HepG2 (cell line): Measurements from ENCODE around the gene NME1. TPM values are rescaled to one million over a fixed set of nuclear protein-coding genes. Genes with fewer than 3 reads are reported as not detected.

Experiments used
- ATAC-seq: fragments of 200-7000 bp; cut with Tn5 transposase; 3 replicates; pipeline ENCODE4 v1.9.1; 2020; ENCODE audit warnings: mild to moderate bottlenecking, moderate library complexity
- BruUV-seq: library from RNA; stranded (reverse); fragments of 400-500 nt; replicated peaks from 2 replicates; lab custom pipeline; 2021; lab: Mats Ljungman, UMichigan
- CTCF ChIA-PET: fragments of 300-600 bp; formaldehyde crosslinking; extraction: SDS; loops from one replicate; lab custom pipeline; 2021; ENCODE audit warnings: low total read pairs, inconsistent platforms, low intra/inter-chr PET ratio; lab: Yijun Ruan, JAX
- POLR2A ChIA-PET: fragments of 350-600 bp; sonication (Branson Sonifier 250); formaldehyde crosslinking; loops from one replicate; lab custom pipeline; 2020; ENCODE audit warnings: antibody characterized with exemption, inconsistent platforms; lab: Yijun Ruan, JAX
- DNase-seq: peaks from one replicate; pipeline ENCODE4 v3.0.0-alpha.2; 2015; ENCODE audit warnings: low spot score
- FAIRE-seq: peaks from 3 replicates; lab custom pipeline; 2011; peaks lifted over from hg19 to GRCh38; lab: Jason Lieb, UNC
- H2AFZ ChIP-seq: one replicate; pipeline ENCODE4 v1.6.1; 2011; ENCODE audit warnings: low read length, inconsistent platforms
- H3K27ac ChIP-seq: fragments of 300-600 bp; 3 replicates; pipeline ENCODE4 v1.8.0; 2011; ENCODE audit warnings: mixed run types, mild to moderate bottlenecking, mixed read lengths, low read length, inconsistent platforms; ENCODE audit not compliant: insufficient read depth; ENCODE audit errors: extremely low read length
- H3K27me3 ChIP-seq, 2 experiments: fragments of 200-600 bp in 1 of 2; 2 replicates in 1 of 2; 3 replicates in 1 of 2; pipeline versions ENCODE4 v1.6.0 to v1.8.0; 2011; ENCODE audit warnings: low read length in 2 of 2, mild to moderate bottlenecking in 2 of 2, moderate library complexity in 2 of 2, inconsistent platforms in 1 of 2; ENCODE audit not compliant: insufficient read depth in 2 of 2, control insufficient read depth in 1 of 2
- H3K36me3 ChIP-seq, 2 experiments: fragments of 200-600 bp in 1 of 2; replicated peaks in 1 of 2; 2 replicates in 1 of 2; 3 replicates in 1 of 2; pipeline versions ENCODE4 v1.5.1 to v1.8.0; 2011; ENCODE audit warnings: low read length in 2 of 2, inconsistent platforms in 1 of 2; ENCODE audit not compliant: insufficient read depth in 2 of 2, control insufficient read depth in 1 of 2
- H3K4me1 ChIP-seq: 2 replicates; pipeline ENCODE4 v1.5.1; 2012; ENCODE audit warnings: low read length, inconsistent platforms; ENCODE audit not compliant: insufficient read depth
- H3K4me2 ChIP-seq: 2 replicates; pipeline ENCODE4 v1.6.0; 2011; ENCODE audit warnings: low read depth, low read length, inconsistent platforms
- H3K4me3 ChIP-seq, 3 experiments: fragments of 200-600 bp in 1 of 3; sonication (generic), shearing (Covaris generic) in 1 of 3; replicated peaks in 1 of 3; 2 replicates each; pipeline ENCODE4 v1.5.1; 2011 to 2016; ENCODE audit warnings: low read length in 3 of 3, inconsistent platforms in 2 of 3, low read depth in 2 of 3, mild to moderate bottlenecking in 2 of 3, control low read depth in 1 of 3, mixed read lengths in 1 of 3; ENCODE audit not compliant: insufficient read depth in 1 of 3
- H3K79me2 ChIP-seq: one replicate; pipeline ENCODE4 v1.6.1; 2011; ENCODE audit warnings: low read length, inconsistent platforms; ENCODE audit not compliant: insufficient read depth
- H3K9ac ChIP-seq: 2 replicates; pipeline ENCODE4 v1.6.0; 2011; ENCODE audit warnings: mild to moderate bottlenecking, low read depth, low read length, inconsistent platforms; ENCODE audit not compliant: insufficient read depth
- H3K9me3 ChIP-seq: 2 replicates; pipeline ENCODE4 v1.5.1; 2012; ENCODE audit warnings: mild to moderate bottlenecking, low read length
- H4K20me1 ChIP-seq: 2 replicates; pipeline ENCODE4 v1.6.0; 2011; ENCODE audit warnings: inconsistent platforms, mild to moderate bottlenecking, low read length, moderate library complexity; ENCODE audit not compliant: insufficient read depth
- BRD4 ChIP-seq: sonication (generic); formaldehyde crosslinking; IDR thresholded peaks from 2 replicates; pipeline ENCODE4 v1.4.0; 2020; ENCODE audit warnings: missing genetic modification reagents
- MIXL1 ChIP-seq: IDR thresholded peaks from 2 replicates; pipeline ENCODE4 v1.6.1; 2016
- PAWR ChIP-seq: sonication (generic); formaldehyde crosslinking; IDR thresholded peaks from 2 replicates; pipeline ENCODE4 v1.4.0; 2020; ENCODE audit warnings: missing genetic modification reagents, mild to moderate bottlenecking, borderline replicate concordance
- SAFB2 ChIP-seq: sonication (generic); formaldehyde crosslinking; IDR thresholded peaks from 2 replicates; pipeline ENCODE4 v1.5.1; 2020; ENCODE audit warnings: missing genetic modification reagents, low read depth, mild to moderate bottlenecking, borderline replicate concordance
- YEATS4 ChIP-seq: sonication (generic); formaldehyde crosslinking; IDR thresholded peaks from 2 replicates; pipeline ENCODE4 v1.4.0; 2020; ENCODE audit warnings: missing genetic modification reagents, borderline replicate concordance
- ZNF460 ChIP-seq: sonication (generic); formaldehyde crosslinking; IDR thresholded peaks from 2 replicates; pipeline ENCODE4 v1.5.1; 2020; ENCODE audit warnings: missing genetic modification reagents, mild to moderate bottlenecking, borderline replicate concordance
- ZNF720 ChIP-seq: sonication (generic); formaldehyde crosslinking; IDR thresholded peaks from 2 replicates; pipeline ENCODE4 v1.4.0; 2020; ENCODE audit warnings: missing genetic modification reagents
- ZNF746 ChIP-seq: sonication (generic); formaldehyde crosslinking; IDR thresholded peaks from 2 replicates; pipeline ENCODE4 v1.8.0; 2022; ENCODE audit warnings: mild to moderate bottlenecking, missing genetic modification reagents
- ZNF777 ChIP-seq: sonication (generic); formaldehyde crosslinking; IDR thresholded peaks from 2 replicates; pipeline ENCODE4 v1.4.0; 2020; ENCODE audit warnings: missing genetic modification reagents
- ZNF883 ChIP-seq: sonication (generic); formaldehyde crosslinking; IDR thresholded peaks from 2 replicates; pipeline ENCODE4 v1.5.1; 2020; ENCODE audit warnings: mild to moderate bottlenecking, missing genetic modification reagents; ENCODE audit errors: not compliant biosample characterization
- ZNF891 ChIP-seq: sonication (generic); formaldehyde crosslinking; IDR thresholded peaks from 2 replicates; pipeline ENCODE4 v1.5.0; 2020; ENCODE audit warnings: mild to moderate bottlenecking, missing genetic modification reagents
- ZSCAN25 ChIP-seq: sonication (generic); formaldehyde crosslinking; IDR thresholded peaks from 2 replicates; pipeline ENCODE4 v1.8.0; 2022; ENCODE audit warnings: mild to moderate bottlenecking, missing genetic modification reagents
- WGBS: methylation state at CpG from one replicate; pipeline ENCODE4 v1.1.6; 2017; ENCODE audit warnings: low lambda C conversion rate; 5-methylcytosine and 5-hydroxymethylcytosine counted together
- in situ Hi-C: cut with HindIII; loops from 2 replicates; pipeline ENCODE4 v1.10.0; 2017; ENCODE audit warnings: low pct_unique_long_range_greater_than_20kb; ENCODE audit not compliant: extremely low pct_ligation_motif_present
- intact Hi-C: fragments of 100-400 bp; cut with micrococcal nuclease; formaldehyde crosslinking; loops from one replicate; pipeline ENCODE4 v1.10.0; 2022; ENCODE audit not compliant: unreplicated experiment
- polyA plus RNA-seq, 8 experiments: library from polyadenylated mRNA; depleted of rRNA in 3 of 8; stranded (reverse) in 7 of 8; unstranded in 1 of 8; fragments of >200 nt; fragmentation: Illumina TruSeq in 4 of 8; extraction: Trizol in 4 of 8; gene quantifications; 2 replicates each; pipeline versions ENCODE4 v1.2.1 to v1.2.3, GENCODE V29; 2011 to 2016; ENCODE audit warnings: low read depth in 4 of 8, missing spikeins in 1 of 8, mixed read lengths in 1 of 8; ENCODE audit not compliant: insufficient read depth in 1 of 8
- total RNA-seq, 5 experiments: library from RNA; depleted of rRNA; stranded (reverse); fragments of >200 nt; fragmentation: Illumina TruSeq; extraction: Trizol; gene quantifications; 2 replicates each; pipeline ENCODE4 v1.2.3, GENCODE V29; 2016; ENCODE audit warnings: low read depth in 1 of 5
- TF ChIP-seq, protein P1 (sequence below): sonication (generic); formaldehyde crosslinking; IDR thresholded peaks from 2 replicates; pipeline ENCODE4 v1.4.0; 2020; ENCODE audit warnings: missing genetic modification reagents
- TF ChIP-seq, protein P2 (sequence below): sonication (generic); formaldehyde crosslinking; IDR thresholded peaks from 2 replicates; pipeline ENCODE4 v1.4.0; 2020; ENCODE audit warnings: missing genetic modification reagents, mild to moderate bottlenecking, borderline replicate concordance

NME1 gene
- total and polyA plus RNA-seq, 2 of the 13 experiments (the other 11 are each of a cell fraction or from before 2014, with no cell fraction given) = 295 to 516 TPM

DNA sequence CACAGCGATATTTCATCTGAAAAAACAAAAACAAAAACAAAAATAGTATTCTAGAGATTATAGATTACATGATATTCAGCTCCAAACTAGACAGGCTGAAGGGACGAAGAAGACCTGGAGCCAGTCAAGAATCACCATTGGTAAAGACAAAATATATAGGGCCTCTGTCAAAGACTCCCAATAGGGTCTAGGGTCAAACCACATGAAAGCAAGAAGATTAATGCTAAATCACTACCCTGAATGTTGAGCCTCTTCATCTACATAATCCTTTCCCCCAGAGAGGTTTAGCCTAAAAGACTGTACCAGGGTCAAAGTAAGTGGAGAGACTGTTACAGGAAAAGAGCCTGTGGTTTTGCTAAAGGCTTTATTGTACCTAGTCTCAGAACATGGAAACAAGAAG lies 10.8 kb upstream of the NME1 start (continued):
- TF ChIP-seq, protein P1, sequence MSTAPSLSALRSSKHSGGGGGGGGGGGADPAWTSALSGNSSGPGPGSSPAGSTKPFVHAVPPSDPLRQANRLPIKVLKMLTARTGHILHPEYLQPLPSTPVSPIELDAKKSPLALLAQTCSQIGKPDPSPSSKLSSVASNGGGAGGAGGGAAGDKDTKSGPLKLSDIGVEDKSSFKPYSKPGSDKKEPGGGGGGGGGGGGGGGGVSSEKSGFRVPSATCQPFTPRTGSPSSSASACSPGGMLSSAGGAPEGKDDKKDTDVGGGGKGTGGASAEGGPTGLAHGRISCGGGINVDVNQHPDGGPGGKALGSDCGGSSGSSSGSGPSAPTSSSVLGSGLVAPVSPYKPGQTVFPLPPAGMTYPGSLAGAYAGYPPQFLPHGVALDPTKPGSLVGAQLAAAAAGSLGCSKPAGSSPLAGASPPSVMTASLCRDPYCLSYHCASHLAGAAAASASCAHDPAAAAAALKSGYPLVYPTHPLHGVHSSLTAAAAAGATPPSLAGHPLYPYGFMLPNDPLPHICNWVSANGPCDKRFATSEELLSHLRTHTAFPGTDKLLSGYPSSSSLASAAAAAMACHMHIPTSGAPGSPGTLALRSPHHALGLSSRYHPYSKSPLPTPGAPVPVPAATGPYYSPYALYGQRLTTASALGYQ (CRISPR knock-in tag) = no peak
- TF ChIP-seq ZNF746 (no peak), ZNF460 (CRISPR knock-in tag) (no peak), BRD4 (no peak)

DNA sequence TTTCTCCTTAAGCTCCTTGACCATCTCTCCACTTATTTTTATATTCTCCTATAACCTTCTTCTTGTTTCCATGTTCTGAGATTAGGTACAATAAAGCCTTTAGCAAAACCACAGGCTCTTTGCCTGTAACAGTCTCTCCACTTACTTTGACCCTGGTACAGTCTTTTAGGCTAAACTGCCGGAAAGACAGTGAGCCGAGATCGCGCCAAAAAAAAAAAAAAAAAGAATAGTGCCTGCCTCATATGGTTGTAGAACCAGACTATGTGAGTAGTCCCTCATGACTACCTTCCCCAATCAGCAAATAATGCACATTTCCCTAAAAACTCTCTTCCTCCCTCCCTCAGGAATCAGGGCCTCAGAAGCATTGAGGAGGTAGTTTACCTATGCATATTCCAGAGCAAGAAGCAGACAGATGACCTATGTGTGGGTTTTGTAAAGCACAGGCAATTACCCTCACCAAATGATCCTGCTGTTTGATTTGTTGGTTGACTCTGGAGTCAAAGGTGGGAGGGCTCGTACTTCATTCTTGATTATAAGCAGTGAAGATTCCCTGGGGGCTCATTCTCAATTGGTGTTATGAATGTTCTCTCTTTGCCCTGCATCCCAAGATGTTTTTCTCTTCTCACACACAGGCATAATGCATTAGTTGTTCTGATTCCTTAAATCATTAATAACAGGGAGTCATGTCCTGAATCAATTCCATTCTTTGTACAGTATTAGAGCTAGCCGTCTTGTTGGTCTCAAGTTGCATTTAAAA lies 8.9 kb upstream of the NME1 start:
- TF ChIP-seq ZNF720 (CRISPR knock-in tag) (no peak), ZNF883 (CRISPR knock-in tag) (no peak), ZNF777 (no peak), MIXL1 (0 out of 2 replicates have a peak, but pooled peaks have one; percentile 21), SAFB2 (CRISPR knock-in tag) (no peak), ZSCAN25 (CRISPR knock-in tag) (no peak), ZNF891 (CRISPR knock-in tag) (no peak), YEATS4 (CRISPR knock-in tag) (no peak), PAWR (CRISPR knock-in tag) (no peak)
- TF ChIP-seq, protein P2, sequence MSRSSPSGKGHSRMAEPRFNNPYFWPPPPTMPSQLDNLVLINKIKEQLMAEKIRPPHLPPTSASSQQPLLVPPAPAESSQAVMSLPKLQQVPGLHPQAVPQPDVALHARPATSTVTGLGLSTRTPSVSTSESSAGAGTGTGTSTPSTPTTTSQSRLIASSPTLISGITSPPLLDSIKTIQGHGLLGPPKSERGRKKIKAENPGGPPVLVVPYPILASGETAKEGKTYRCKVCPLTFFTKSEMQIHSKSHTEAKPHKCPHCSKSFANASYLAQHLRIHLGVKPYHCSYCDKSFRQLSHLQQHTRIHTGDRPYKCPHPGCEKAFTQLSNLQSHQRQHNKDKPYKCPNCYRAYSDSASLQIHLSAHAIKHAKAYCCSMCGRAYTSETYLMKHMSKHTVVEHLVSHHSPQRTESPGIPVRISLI (CRISPR knock-in tag) = 0 out of 2 replicates have a peak, but pooled peaks have one; percentile 34
- WGBS = 4% methylated on average over 6 of the region's 6 CpGs
- ATAC-seq (peak; percentile 20; the same call in 2 of the 3 replicates), FAIRE-seq (no peak), DNase-seq (no peak)
- Histone ChIP-seq H2AFZ (no peak overlapping the region), H3K27me3 (no peaks in the 10 kb centered on the region), H4K20me1 (no peaks in the 10 kb centered on the region), H3K4me3 (no peak overlapping the region; a peak in 1 of 6 replicates), H3K9ac (no peak overlapping the region), H3K27ac (no peak overlapping the region), H3K4me1 (peaks cover 74% of the 10 kb centered on the region), H3K9me3 (no peaks in the 10 kb centered on the region), H3K79me2 (no peaks in the 10 kb centered on the region), H3K36me3 (no peaks in the 10 kb centered on the region), H3K4me2 (peak overlapping the region; percentile 55)
- CTCF ChIA-PET = no interaction called here
- POLR2A ChIA-PET = interaction anchor here (1.0 kb wide), 1 partner anchor 9 kb away, joined by 4 read pairs; the partner anchor contains the start of gene NME1
- intact Hi-C loops (no loop called here), in situ Hi-C loops (no loop called here)
- no TSS peak for BruUV-seq
